ENCODE data around the gene ESPNL. TPM values are rescaled to one million over a fixed set of nuclear protein-coding genes. Genes with fewer than 3 reads are reported as not detected.

ESPNL gene
- total RNA-seq, 1 experiment from 2014 or later: 1.1 TPM

- Mint-ChIP-seq H3K9me3 (peaks cover 8% of the 10 kb centered on the region), H3K4me3 (no peak overlapping the region), H3K36me3 (no peaks in the 10 kb centered on the region), H3K27ac (no peak overlapping the region), H3K27me3 (ENCODE audit: low read depth) (no peaks in the 10 kb centered on the region), H3K4me1 (0 out of 2 replicates have a peak, but pooled peaks cover 4% of the 10 kb centered on the region)
- TF ChIP-seq SOX15 (CRISPR knock-in tag; IDR thresholded peaks at IDR 0.05) (no peak), GABPB1 (CRISPR knock-in tag; IDR thresholded peaks at IDR 0.05) (no peak), GTF2I (CRISPR knock-in tag; conservative IDR thresholded peaks at IDR 0.05) (no peak), TEAD1 (CRISPR knock-in tag; IDR thresholded peaks at IDR 0.05) (no peak), CTCF (IDR thresholded peaks at IDR 0.05) (no peak), ZNF425 (CRISPR knock-in tag; conservative IDR thresholded peaks at IDR 0.05) (no peak), FOXP4 (CRISPR knock-in tag; IDR thresholded peaks at IDR 0.05) (no peak), ATF2 (CRISPR knock-in tag; IDR thresholded peaks at IDR 0.05; ENCODE audit: borderline replicate concordance, low read depth) (no peak), MAX (CRISPR knock-in tag; IDR thresholded peaks at IDR 0.05) (no peak), TP53 (CRISPR knock-in tag; IDR thresholded peaks at IDR 0.05) (no peak), MXD4 (CRISPR knock-in tag; IDR thresholded peaks at IDR 0.05; ENCODE audit: borderline replicate concordance) (no peak), PREB (CRISPR knock-in tag; IDR thresholded peaks at IDR 0.05; ENCODE audit: borderline replicate concordance) (no peak), NR2C2 (CRISPR knock-in tag; IDR thresholded peaks at IDR 0.05) (no peak), ZNF396 (CRISPR knock-in tag; IDR thresholded peaks at IDR 0.05; ENCODE audit: borderline replicate concordance) (no peak), CDX4 (CRISPR knock-in tag; IDR thresholded peaks at IDR 0.05; ENCODE audit: borderline replicate concordance) (no peak), ZNF121 (CRISPR knock-in tag; IDR thresholded peaks at IDR 0.05) (no peak), SP1 (CRISPR knock-in tag; conservative IDR thresholded peaks at IDR 0.05) (no peak), ATF6 (CRISPR knock-in tag; IDR thresholded peaks at IDR 0.05) (no peak)
- DNase-seq (ENCODE audit: low spot score) (no peak), ATAC-seq (no peak)
- ChIA-PET CTCF (interaction anchor here (0.6 to 5.8 kb wide), 2 partner anchors 10 to 180 kb away, joined by 3 to 36 read pairs; no protein-coding TSS in a partner anchor), POLR2A (no interaction called here)
Measured at GRCh38 chr2:238149841-238150572, 49.9 kb downstream of the ESPNL start.

Data from WTC11 (cell line).